Measurements from ENCODE around the gene OR13C8. TPM values are rescaled to one million over a fixed set of nuclear protein-coding genes. Genes with fewer than 3 reads are reported as not detected.

The OR13C8 gene
- total RNA-seq, 4 donors from 2014 or later, result not detected

DNA sequence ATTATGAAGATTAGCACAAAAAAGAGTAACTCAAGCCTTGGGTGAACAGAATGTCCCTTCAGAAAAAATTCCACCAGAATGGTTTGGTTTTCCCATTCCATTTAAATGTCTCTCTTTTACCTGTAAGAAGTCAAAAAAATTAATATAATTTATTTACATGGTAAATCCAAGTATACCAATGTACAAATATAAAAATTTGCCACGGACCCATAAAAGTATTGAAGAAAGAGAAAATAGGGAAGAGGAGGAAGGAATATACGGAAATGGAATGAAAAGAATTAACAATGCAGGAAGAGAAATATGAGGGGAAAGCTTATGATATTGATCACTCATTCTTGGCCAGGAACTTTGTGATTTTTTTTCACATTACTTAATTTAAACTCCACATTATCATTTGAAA is 49.1 kb downstream of the OR13C8 start, which contains the start of gene OR13C9:
Gene OR13C9 (minus strand): TSS at position 101 of the 400 bp plus-strand sequence. CDS start 0 bp downstream, at position 101.
- TF ChIP-seq POLR2A (IDR thresholded peaks at IDR 0.05), result no peak
- TF ChIP-seq, protein P1, sequence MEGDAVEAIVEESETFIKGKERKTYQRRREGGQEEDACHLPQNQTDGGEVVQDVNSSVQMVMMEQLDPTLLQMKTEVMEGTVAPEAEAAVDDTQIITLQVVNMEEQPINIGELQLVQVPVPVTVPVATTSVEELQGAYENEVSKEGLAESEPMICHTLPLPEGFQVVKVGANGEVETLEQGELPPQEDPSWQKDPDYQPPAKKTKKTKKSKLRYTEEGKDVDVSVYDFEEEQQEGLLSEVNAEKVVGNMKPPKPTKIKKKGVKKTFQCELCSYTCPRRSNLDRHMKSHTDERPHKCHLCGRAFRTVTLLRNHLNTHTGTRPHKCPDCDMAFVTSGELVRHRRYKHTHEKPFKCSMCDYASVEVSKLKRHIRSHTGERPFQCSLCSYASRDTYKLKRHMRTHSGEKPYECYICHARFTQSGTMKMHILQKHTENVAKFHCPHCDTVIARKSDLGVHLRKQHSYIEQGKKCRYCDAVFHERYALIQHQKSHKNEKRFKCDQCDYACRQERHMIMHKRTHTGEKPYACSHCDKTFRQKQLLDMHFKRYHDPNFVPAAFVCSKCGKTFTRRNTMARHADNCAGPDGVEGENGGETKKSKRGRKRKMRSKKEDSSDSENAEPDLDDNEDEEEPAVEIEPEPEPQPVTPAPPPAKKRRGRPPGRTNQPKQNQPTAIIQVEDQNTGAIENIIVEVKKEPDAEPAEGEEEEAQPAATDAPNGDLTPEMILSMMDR (IDR thresholded peaks at IDR 0.05), result no peak
- no peaks in the 10 kb centered on the region for H3K36me3 ChIP-seq
- H3K4me1 ChIP-seq, result no peaks in the 10 kb centered on the region
- H3K9me3 ChIP-seq, result no peaks in the 10 kb centered on the region
- H3K27ac ChIP-seq, result no peak within 1 kb of the TSS
- no peak within 1 kb of the TSS for H3K4me3 ChIP-seq
- DNase-seq, result no peak
- no peaks in the 10 kb centered on the region for H3K27me3 ChIP-seq
- intact Hi-C loops (cut with DNase I; ENCODE audit: low total_unique reads), result no loop called here

Other genes starting within 250 kb of the OR13C8 start
- gene OR13F1, start 64.9 kb upstream of the OR13C8 start, total RNA-seq, result not detected
- under 1 TPM in 1 of 4 donors, not detected in 3; 0.97 TPM for gene OR13C4, start 42.0 kb upstream of the OR13C8 start, total RNA-seq
- gene OR13C3, start 32.3 kb upstream of the OR13C8 start, total RNA-seq, result not detected
- under 1 TPM in 1 of 4 donors, not detected in 3; 0.41 TPM for gene OR13C5, start 30.2 kb downstream of the OR13C8 start, total RNA-seq
- under 1 TPM in 1 of 4 donors, not detected in 3; 0.41 TPM for gene OR13C2, start 36.5 kb downstream of the OR13C8 start, total RNA-seq
- gene OR13C9, start 49.0 kb downstream of the OR13C8 start, total RNA-seq, result under 1 TPM in 1 of 4 donors, not detected in 3; 0.62 TPM
- not detected for gene OR13D1, start 125.3 kb downstream of the OR13C8 start, total RNA-seq
- gene NIPSNAP3A, start 178.5 kb downstream of the OR13C8 start, total RNA-seq, result 10 to 100 TPM; 22.6 to 63.2 (median 43.3) TPM
- gene NIPSNAP3B, start 195.0 kb downstream of the OR13C8 start, total RNA-seq, result 10 to 100 TPM in 1 of 4 donors, 1 to 10 TPM in 2, under 1 TPM in 1; 0.51 to 16.9 (median 4.7) TPM

Measured in uterus (tissue), 4 donors.